Left hindlimb (tissue), 1 donor: Measurements from ENCODE around the gene CLMN.

ENCODE experiments used
- DNase-seq: peaks from one replicate; pipeline ENCODE4 v3.0.0-alpha.2; 2018

The CLMN gene

DNA sequence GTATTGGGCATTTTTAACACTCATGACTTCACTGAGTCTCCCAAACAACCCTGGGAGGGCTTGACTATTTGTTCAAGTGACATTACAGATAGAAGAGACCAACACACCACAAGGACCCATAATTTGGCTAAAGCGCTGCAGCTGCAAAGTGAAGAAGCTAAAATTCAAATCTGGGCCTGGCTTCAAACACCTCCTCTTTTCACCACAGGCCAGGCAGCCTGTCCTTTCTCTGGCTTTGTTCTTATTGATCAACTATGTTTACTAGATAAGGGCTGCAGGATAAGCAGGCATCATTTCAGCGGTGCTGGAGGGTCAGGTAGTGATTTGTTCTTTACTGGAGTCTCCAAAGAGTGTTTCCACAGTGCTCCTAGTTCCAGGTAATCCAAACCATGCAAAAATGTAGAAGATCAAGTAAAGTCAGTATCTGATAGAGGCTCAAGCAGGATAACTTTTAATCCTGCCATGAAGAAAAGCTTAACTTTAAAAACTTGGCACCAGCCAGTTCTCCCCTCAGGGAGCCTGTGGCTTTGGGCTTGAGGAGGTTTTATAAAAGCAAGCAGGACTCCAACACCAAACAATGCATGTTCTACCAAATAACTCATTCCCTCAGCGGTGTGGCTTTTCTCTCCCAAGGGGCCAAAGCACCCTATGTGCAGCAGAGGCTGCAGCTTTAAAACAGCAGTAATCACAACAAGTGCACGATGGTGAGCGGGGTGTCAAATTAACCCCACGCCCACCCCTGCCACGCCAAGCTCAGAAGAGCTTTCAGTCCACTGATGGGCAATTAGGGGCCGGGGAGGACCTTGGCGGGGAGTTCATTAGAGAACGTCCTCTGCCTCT is 16.8 kb downstream of the CLMN start:
- DNase-seq, result no peak

DNA sequence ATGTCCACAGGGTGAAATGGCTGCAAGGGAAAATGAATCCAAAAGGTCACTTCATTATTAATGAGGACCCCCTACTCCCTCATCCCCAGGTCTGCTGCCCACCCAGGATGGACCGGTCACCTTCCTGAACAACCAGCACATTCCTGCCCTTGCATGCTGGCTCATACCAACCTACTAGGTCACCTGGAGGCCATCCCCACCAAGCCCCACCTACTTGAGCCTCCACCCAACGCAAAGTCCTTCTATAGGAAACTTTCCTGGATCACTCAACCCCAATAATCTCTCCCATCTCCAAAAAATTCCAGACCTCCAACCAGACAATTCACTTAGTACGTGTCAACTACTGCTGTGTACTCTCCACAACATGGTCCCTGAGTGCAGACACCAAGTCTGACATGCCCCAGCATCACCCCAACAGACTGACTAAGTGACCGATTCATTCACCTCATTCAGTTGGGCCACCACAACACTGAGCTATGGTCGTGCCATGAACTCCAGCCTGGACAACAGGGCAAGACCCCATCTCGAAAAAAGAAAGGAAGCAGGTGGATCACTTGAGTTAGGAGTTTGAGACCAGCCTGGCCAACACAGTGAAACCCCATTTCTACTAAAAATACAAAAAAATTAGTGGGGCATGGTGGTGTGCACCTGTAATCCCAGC is 18.1 kb downstream of the CLMN start:
- no peak for DNase-seq

DNA sequence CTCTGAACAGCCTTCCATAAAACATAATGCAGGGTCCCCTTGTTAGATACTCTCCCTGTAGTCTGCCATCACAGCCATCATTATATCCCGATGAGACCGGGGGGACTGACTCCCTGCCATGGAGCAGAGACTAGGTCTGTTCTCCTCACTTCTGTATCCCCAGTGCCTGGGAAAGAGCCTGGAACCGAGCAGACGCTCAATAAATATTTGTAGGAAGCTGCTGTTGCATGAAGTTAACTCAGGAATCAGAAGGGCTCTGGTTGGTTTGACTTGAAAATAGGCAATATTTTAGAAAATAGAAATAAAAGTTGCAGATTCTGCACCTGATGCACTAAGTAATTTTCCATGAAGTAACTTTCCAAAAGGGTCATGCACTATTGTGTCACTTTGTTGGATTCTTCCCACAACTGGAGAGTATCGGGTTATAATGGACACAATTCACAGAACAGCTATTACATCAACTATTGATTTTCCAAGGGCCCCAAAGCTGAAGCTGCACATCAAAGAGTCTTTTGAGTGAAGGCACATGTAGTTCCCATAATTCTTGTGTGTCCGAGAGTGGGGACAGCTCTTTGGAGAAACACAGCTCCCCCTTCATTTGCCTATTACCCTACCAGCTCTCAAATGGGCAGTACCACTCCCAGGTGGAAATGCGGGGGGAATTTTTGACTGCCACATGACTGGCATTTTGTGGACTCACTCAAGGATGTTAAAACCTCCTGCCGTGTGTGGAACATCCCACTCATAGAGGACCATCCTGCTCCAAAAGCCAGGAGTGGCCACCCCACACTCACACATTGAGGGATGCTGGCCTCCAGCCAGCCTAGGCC is 18.8 kb downstream of the CLMN start:
- DNase-seq, result no peak

DNA sequence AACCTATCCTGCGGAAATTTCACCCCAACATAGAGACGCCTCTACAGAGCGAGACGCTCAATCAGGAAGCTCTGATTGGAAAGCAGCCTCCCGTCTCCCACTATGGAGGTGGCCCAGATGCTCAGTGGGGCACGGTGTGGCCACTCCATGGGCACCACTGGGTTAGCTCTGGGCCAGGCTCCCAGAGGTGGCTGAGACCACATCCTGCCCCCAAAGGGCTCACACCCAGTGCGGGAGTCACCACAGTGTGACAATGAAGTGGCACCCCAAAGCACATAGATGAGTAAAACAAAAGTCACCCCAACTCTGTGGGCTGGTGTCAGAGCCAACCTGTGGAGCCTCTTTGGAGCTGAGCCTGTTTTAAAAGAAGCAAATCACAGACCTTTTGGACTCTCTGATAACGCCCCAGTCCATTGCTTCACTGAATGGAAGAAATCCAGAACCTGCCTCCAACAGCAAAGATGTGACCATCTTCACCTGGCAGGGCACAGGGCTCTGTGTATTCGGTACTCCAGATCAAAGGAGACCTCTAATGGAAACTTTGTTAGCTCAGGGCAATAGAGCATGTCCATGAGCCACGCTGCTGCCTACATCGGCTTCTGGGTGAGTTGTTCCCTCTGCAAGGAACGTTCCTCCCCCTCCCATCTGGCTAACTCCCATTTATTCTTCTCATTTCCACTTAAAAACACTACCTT is 19.6 kb downstream of the CLMN start:
- DNase-seq, result no peak

DNA sequence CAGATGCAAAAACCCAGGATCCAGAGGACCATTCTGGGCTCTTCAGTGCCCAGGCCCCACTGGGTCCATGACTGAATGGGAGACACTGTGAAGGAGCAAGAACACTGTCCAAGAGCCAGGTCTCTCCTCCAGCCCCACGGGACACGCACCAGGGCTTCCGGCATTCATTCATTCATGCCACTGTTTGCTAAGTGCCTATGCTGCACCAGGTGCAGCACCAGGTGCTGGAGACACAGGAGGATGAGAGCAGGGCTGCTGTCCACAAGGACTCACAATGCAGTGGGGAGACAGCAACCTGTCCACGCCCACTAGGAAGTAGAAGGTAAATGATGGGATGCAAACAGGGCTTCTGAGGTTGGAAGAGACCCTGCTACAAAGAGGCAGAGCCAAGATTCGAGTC is 20.4 kb downstream of the CLMN start:
- DNase-seq, result no peak

DNA sequence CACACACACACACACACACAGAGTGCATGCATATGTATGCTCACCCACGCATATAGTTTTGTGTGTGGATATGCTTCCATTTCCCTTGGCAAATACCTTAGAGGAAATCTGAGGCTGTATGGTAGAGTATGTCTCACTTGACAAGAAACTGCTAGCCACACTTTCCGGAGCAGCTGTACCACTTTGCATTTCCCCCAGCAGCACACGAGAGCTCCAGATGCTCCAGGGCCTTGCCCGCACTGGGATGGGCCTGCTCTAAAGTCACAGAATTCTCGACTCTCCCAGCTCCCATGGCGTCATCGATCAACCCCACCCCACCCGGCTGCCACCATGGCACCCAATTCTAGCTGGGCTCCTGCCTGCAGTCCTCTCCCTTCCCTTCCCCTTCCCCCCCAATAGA is 21.9 kb downstream of the CLMN start:
- no peak for DNase-seq

DNA sequence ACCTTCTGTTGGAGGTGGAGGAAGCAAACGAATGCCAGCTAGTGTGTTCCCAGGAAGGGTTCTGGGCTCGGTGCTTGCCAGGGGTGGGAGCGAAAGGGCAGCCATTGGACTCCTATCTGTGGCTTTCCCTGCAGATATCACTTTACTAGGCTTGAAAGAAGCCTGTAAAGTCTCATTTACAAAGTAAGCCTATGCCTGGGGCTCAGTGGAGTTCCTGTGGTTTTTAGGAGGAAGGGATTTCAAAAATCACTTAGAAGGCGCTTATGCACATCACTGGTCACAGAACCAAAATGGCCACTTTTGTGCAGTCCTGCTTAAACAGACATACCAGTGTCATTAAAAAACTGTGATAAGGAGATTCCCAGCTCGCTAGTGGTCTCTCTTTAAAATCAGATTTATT is 22.7 kb downstream of the CLMN start:
- DNase-seq, result no peak

DNA sequence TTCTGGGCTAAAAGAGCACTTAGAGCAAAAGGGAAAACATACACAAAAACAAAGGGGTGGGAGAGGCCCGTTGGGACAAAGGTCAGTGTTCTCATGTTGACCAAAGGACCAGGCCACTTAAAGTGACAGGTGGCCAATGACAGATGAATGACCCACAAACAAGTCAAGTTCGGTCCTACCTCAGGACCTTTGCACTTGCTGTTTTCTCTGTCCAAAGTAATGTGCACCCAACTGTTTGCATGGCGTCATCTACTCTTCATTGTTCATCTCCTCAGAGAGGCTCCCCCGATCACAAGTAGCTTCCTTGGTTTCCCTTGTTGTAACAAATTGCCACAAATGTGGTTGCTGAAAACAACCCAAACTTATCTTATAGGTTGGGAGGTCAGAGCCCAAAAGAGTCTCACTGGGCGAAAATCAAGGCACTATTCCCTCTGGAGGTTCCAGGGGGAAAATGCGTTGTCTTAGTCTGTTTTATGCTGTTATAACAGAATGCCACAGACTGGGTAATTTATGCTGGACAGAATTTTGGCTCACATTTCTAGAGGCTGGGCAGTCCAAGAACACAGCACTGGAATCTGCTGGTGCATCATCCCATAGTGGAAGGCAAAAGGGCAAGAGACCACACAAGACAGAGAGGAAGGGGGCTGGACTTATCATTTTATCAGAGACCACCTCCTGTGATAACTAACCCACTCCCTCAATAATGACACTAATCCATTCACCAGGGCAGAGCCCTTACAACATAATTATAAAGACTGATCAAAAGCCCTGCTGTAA is 23.9 kb downstream of the CLMN start:
- no peak for DNase-seq

DNA sequence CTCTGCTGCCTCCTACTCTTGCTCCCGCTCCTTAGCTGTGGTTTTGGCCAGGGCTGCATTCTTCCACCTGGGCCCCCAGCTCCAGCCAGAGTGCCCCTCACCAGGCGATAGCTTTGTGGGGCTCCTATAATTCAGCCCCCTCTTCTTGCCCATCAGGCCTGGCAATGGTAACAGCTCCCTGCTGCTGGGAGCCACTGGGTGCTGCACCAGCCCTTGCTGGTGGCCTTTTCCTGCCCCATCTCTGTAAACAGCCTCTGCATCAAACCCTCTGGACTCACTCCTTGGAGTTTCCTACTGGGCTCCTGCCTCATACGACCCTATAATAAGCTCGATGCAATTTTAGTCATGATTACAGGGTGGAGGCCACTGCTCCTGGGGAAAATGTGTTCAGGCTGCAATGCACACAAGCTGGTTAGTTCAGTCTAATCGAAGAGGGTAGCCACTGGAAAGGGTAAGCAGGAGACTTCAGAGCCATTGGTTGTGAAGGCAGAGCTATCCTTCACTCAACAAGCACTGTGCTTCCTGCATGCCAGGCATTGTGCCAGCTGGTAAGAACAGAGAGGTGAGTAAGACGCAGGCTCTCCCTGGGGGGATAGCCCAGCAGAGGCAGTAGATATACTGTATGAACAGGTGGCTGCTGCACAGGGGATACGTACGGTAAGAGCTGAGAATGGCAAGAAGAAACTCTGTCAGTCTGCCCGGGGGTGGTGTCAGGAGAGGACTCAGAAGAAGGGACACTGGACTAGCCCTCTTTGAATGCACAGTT is 24.7 kb downstream of the CLMN start:
- no peak for DNase-seq

DNA sequence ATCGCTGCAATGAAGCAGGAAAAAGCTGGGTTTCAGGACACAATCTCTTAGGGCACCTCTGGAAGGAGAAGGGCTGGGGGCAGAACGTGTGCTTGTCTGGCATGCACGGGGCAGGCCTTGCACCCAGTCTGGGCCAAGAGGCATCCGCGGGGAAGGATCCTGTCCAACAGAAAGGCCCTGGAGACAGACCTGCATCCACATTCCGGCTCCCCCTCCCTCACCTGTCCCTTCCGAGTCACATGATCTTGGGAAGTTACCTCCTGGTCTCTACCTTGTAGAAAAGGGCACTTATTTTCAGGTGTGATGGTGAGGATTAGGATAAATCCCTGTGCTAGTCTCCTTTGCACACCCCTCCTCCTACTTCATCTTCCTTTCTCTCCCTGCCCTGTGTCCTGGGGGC is 25.4 kb downstream of the CLMN start:
- no peak for DNase-seq

DNA sequence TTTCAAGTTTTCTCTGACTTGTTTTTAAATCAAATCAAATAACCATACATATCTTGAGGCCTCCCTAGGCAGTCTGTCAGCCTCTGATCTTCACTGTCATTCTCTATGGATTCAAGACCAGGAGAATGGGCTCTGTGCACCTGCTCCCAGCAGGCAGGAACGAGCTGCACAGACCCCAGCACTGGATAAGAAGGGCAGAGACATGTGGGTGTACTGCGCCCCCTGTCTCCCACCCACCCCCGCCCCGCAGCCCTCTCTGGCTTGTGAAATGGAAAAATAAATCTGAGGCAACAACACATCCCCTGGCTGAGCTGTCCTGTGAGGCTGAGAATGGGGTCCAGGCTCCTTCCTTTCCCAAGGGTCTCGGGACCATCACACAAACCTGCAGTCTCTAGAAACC is 26.3 kb downstream of the CLMN start:
- no peak for DNase-seq

DNA sequence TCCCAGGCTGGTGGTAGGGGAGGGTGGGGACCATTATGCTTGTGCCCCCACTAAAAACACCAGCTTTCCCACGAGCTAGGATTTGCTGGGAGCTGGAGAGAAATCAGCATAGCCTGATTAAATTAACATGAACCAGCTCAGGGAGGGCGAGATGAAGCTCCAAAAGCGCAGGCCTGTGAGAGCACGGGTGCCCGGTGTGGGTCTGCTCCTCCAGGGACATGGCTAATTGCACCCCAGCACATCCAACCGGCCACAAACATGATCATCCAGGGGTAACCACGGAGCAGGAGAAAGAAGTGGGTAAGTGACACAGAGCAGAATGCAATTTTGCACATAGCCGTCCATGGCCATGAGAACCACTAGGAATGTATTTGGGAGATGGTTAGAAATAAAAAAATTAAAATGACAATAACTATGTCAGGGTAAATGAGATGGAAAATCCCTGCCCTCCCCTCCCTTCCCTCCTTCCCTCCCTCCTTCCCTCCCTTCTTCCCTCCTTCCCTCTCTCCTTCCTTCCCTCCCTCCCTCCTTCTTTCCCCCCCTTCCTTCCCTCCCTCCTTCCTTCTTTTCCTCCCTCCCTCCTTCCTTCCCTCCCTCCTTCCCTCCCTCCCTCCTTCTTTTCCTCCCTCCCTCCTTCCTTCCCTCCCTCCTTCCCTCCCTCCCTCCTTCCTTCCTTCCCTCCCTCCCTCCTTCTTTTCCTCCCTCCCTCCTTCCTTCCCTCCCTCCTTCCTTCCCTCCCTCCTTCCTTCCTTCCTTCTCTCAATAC is 26.9 kb downstream of the CLMN start:
- no peak for DNase-seq

DNA sequence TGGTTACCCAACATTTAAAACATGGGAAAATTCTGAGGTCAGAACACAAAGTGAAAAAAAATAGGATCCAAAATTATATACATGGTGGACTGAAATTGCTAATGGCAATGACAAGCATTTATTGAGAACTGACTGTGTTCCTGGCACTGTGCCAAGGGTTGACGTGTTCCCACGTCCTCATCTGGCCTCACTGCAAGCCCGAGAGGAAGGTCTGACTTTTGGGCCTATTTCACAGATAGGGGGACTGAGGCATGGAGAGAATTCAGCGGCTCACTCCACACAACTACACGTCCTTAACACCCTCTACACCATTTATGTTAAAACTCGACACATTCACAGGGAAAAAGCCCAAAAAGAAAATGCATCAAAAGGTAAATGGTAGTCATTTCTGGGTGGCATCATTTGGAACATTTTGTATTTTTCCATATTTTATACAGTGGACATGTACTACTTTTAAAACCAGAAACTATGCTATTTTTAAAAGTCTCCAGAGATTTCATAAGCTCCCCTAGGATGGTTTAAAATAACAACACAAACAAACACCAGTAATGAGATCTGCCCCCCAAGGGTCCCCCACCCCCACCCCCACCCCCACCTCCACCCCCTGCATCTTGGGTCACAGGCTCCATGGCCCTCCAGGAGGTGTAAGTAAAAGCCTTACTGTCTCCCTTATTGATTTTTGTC is 27.7 kb downstream of the CLMN start:
- peak; percentile 72 for DNase-seq

DNA sequence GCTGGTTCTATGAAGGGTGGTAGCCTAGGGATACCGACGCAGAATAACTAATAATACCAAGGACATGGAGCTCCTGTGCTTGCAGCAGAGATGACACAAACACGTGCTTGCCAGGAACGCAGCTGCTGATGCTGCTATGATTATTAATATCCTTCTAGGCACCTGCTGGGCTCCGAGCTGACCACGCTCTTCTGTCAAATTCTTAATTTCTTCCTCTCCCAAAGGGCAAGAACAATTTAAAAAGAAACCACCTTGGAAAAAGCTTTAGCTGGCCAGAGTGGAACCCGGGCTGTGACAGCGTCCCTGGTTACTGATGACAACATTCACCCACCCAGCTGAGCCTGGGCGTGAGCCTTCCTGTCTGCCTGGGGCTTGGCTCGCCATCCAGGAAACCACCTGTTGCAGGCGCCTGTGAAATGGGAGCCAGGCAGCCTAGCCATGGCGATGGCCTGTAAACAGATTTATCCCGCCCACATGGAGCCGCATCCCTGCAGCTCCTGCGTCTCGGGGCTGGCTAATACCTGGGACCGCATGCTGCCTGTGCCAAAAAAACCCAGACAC is 28.8 kb downstream of the CLMN start:
- DNase-seq, result peak; percentile 68

DNA sequence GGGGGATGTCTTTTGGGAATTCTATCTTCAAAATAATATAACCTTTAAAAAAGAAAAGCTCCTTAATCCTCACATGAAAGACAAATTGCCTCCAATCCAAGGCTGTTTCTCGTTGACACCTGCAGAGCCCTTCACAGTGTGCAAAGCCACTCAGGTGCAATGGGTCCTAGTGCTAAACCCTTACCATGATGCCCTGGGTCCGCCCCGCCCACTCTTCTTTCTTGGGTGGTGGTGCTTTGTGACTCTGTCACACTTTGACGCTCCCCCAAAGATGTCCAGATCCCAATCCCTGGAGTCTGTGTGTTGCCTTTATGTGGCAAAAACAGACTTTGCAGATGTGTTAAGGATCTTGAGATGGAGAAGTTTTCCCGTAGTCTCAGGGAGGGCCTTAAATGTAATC is 29.7 kb downstream of the CLMN start:
- DNase-seq, result no peak

DNA sequence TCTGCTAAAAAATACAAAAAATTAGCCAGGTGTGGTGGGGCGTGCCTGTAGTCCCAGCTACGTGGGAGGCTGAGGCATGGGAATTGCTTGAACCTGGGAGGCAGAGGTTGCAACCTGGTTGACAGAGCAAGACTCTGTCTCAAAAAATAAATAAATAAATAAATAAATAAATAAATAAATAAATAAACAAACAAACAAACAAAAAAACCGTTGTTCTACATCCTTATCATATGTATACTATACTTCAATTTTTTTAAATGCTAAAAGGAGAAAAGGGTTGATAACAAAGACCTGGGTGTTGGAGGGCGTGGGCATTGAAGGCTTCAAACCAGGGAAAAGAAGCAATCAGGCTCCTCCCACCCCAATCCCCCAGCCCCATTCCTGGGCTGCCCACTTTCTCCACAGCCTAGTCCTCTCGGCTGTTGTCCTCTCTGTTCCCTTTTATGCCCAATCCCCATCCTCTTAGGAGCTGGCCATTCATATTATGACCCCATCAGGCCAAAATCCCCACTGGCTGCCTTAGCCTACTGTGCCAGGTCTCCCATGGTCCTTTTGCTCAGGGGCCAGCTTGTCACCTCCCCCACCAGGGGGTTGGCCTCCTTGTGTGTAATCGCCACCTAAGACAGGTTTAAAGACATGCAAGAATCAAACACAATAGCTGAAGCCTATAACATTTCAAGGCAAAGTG is 30.2 kb downstream of the CLMN start:
- DNase-seq, result no peak

DNA sequence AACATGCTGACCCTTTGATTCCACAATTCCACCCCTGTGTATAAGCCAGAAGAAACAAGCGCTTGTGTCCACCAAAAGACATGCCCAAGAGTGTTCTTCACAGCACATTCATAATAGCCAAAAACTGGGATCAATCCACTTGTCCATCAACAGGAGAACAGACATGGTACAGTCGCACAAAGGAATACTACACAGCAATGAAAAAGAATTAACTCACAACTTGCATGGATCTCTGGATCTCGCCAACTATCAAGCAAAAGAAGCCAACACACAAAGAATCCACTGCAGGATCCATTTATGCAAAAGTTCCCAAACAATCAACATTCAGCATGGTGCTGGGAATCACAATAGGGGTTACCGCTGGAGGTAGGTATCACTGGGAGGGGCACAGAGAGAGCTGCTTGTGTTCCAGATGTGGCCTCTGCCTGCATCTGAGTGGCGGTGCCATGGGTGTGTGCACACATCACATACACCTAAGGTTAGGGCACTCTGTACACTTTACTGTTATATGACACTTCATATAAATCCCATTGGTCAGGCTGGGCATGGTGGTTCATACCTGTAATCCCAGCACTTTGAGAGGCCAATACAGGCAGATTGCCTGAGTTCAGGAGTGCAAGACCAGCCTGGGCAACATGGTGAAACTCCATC is 30.9 kb downstream of the CLMN start:
- DNase-seq, result no peak

DNA sequence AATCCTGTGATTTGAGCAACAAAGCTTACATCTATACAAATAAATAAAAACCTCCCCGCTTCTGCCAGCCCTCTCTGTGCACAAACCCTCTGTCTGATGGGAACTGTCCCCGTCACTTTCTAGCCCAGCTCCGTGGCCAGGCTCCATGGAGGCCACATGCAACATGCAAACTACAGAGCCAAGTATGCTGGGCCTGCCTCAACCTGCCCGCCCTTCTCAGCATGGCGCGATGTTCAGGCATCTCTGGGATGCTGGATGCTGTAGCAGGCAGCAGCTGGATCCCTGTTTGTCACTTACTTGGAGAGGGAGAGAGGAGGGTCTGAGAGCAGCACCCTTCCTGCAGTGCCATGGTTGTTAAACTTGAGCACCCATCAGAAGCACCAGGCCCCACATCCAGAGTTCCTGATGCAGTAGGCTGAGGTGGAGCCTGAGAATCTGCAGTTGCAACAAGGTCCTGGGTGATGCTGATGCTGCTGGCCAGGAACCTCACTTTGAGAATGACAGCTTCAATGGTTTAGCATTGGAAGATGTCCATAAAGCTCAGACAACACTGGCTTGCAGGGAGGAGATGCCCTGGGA is 32.4 kb downstream of the CLMN start:
- no peak for DNase-seq
